Measurements from ENCODE around the gene FAM114A2.
A peak's percentile ranks its signal among the peaks of the same experiment; 100 is the strongest.
"Not testable (repeated sequence)": the region's sequence is repeated elsewhere in the genome, so short reads cannot be mapped to it uniquely, and the experiment has no call there.

The FAM114A2 gene

GRCh38 chr5:154038707-154039457 is at the start of gene FAM114A2, which contains the start of gene MFAP3:
Gene FAM114A2, minus strand, starts transcription at chr5:154038910. Its CDS starts 3,957 bp downstream, at chr5:154034953.
Gene MFAP3, plus strand, starts transcription at chr5:154038967. Its CDS starts 10,756 bp downstream, at chr5:154049723.
- DNase-seq: peak; percentile 94

- DNase-seq: peak; percentile 88
These were observed 48.5 kb upstream of the FAM114A2 start for GRCh38 chr5:154087260-154087659.

GRCh38 chr5:154086641-154087040 is 47.9 kb upstream of the FAM114A2 start:
- no peak for DNase-seq

DNA sequence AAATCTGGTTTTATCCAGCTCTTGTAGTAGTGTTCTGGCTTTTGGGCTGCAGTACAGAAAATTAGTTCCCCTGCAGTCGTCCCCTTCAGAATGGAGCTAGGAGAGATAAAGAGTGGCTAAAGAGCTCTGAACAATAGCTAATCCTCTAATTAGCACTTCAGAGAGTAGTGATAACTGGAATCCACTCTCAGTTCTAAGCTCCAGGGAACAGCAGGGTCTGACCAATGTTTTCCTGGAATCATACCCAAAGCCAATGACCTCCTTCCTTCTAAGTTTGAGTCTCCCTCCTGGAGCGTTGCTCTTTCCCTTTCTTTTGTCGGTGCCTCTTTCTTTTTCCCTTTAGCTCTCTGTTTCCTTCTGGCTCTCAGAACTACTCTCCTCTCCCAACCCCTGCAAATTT is 47.4 kb upstream of the FAM114A2 start:
- no peak for DNase-seq

- peak; percentile 77 for DNase-seq
These were observed 45.4 kb upstream of the FAM114A2 start for GRCh38 chr5:154084062-154084639.

DNA sequence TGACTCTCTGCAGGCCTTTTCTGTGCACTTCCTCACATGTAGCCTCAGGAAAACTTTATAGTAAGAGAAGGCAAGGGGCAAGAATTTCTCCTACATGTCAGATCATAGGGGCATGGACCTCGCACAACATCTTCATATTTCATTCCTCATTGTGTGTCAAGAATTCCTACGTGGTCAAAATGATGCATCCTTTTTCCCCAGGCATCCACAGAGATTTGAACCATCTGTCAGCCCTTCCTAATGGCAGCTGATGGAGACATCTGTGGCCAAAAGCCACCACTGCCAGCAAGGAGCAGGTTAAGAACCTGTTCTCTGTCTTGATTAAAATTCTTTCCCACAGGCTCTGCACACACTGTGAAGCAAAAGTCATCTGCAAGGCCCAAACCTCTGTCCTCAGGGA is 42.5 kb upstream of the FAM114A2 start:
- DNase-seq: no peak

- no peak for DNase-seq
These were observed 39.6 kb upstream of the FAM114A2 start for GRCh38 chr5:154078272-154078671.

DNA sequence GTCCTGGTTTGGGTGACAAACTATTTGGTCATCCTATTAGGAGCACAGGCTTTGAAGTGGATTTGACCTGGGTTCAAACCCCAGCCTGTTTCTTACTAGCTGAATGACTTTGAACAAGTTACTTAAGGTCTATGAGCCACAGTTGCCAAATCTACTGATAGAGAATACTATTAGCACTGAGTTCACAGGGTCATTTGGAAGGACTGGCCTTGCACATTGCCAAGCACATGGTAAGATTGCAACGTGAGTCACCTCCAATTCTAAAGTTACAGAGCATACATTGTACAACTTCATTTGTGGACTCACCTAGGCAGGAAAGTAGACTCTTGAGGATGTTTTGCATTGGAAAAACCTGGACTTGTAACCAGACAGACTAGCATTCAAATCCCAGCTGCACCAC is 39.0 kb upstream of the FAM114A2 start:
- no peak for DNase-seq

DNA sequence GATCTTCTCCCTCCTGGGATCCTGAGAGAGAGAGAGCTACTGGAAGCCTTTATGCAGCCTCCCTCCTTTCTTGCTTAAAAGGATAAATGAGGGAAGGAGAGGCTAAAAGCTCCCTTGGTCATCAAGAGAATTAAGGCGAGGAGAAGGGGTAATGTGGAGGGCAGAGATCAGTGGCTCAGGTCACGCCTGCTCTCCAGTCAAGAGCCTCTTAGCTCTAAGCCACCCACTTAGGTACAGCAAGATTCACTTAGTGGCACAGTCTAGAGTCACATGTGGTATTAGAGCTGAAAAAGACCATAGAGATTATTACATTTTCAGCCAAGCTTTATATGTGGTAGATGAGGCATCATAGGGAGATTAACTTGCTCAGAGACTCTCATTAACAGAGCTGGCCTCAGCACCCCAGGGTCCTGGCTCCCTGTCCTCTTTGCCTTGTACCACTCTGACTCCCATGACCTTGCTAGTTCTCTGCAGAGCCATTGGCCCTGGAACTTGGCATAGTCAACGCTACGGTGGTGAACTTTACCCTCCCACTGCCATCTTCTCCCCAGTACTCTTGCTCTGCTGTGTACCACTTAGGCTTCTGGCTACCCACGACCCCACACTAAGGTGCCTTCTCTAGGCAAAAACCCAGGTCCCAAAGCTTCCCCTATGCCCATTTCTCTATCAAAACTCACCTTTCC is 37.7 kb upstream of the FAM114A2 start:
- no peak for DNase-seq

GRCh38 chr5:154072414-154073171 is 33.9 kb upstream of the FAM114A2 start:
- peak; percentile 96 for DNase-seq

- no peak for DNase-seq
These were observed 33.2 kb upstream of the FAM114A2 start for GRCh38 chr5:154071799-154072413.

DNA sequence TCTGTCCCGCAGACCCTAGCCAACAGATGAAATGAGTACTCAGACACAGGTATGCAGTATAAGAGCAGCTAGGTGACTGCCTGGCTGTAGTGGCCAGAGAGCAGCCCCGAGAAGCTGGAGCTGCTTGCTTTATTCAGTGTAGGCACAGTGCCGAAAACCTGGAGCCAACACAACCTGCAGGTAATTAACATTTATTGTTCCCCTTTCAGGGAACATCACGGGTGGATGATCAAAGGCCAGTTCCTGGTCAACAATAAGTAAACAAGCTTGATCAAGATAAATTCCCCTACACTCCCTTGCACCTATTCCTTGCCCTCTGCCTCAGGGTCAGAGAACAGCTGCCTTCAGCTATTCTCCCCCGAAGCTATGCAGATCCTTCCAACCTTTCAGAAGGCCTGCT is 31.1 kb upstream of the FAM114A2 start:
- DNase-seq: not testable (repeated sequence)

DNA sequence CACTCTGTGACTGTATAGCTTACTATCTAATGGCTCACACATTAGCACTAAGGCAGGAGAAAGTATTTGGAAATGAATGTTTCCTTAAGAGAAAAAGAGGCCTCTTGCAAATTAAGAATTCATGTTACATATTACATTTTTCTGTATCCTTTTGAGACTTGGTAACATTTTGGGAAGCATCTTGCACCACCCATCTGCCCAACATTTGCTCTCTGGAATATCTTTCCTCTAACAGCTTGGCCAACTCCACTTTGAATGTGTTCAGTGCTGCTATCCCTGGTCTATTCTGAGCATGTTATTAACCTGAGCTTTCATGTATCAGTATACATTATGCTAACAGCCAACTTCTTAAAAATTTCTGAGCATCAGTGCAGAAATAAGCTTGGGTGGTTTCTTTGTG is 27.3 kb upstream of the FAM114A2 start:
- no peak for DNase-seq

DNA sequence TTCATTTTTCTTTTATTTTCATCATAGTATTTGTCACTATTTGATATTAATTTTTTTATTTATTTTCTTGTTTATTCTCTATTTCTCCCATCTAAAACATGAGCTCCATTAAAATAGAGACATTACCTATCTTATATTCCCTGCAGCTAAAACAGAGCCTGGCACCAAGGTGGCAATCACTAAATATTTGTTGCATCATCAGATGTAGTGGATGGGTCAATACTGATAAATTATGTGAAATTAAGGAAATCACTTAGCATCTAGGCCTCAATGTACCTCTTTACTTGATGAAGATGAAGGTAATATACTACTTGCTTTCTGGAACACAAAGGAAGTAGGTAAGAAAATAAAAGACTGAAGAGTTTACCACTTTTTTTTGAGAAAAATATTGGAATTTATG is 24.7 kb upstream of the FAM114A2 start:
- no peak for DNase-seq

GRCh38 chr5:154060606-154061005 is 21.9 kb upstream of the FAM114A2 start:
- DNase-seq: no peak

DNA sequence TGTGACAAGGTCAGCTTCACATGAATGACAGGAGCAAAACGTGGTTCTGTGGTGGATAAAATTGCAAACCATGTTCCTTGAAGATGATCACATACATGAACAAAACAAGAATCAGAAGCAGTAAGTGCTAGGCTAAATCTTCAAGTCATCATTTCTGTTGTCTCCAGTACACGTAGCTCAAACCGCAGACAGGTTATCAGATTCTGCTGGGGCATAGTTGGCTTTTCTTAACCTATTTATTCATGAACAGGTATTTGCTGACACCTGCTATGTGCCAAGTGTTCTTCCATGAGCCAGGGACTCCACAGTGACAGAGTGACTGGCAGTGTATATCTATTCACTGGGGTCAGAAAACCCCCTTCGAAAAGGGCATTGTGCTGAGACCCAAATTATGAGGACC is 20.9 kb upstream of the FAM114A2 start:
- DNase-seq: no peak

- no peak for DNase-seq
These were observed 20.3 kb upstream of the FAM114A2 start for GRCh38 chr5:154059039-154059430.

- DNase-seq: peak; percentile 45
These were observed 19.6 kb upstream of the FAM114A2 start for GRCh38 chr5:154058055-154059038.

DNA sequence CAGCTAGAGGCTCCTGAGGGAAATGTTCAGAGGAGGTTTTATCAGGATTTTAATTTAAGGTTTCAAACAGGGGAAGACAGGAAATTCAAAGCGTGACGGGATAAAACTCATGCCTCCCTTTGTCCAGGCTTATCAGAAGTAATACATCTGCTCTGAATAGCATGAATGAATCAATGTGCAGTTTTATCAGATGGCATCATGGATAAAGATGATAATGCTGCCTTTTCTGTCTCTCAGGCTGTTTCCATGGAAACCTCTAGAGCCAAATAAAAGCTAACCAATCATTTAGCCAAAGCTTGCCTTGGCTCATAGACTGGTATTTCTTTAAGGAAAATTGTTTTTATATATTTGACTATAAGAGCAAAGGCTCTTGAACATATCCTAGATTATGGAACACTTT is 16.5 kb upstream of the FAM114A2 start:
- DNase-seq: no peak

GRCh38 chr5:154053468-154053867 is 14.8 kb upstream of the FAM114A2 start:
- no peak for DNase-seq

- peak; percentile 85 for DNase-seq
These were observed 10.9 kb upstream of the FAM114A2 start for GRCh38 chr5:154049636-154050035.
